ENCODE data around the gene ARHGAP35.

The ARHGAP35 gene

DNA sequence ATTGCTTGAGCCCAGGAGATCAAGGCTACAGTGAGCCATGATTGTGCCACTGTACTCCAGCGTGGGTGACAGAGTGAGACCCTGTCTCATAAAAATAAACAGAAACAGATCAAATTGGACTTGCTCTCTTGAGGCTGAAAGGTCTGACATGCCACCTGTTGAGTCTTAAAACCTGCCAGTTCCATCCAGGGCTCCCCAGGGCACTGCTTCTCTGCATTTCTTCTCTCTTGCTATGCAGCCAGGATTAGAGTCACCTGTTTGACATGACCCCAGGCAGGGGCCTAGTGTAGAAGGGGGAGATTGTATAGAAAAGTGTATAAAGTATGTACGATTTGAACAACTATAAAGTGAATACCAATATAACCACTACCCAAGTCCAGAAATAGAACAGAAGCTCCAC lies 45.4 kb downstream of the ARHGAP35 start:
- no peak for DNase-seq

- DNase-seq: no peak
Observed at GRCh38 chr19:46907880-46908279, 47.1 kb downstream of the ARHGAP35 start.

GRCh38 chr19:46909356-46909755 lies 48.6 kb downstream of the ARHGAP35 start:
- DNase-seq: no peak
